ENCODE results near the gene IRX1.

DNA sequence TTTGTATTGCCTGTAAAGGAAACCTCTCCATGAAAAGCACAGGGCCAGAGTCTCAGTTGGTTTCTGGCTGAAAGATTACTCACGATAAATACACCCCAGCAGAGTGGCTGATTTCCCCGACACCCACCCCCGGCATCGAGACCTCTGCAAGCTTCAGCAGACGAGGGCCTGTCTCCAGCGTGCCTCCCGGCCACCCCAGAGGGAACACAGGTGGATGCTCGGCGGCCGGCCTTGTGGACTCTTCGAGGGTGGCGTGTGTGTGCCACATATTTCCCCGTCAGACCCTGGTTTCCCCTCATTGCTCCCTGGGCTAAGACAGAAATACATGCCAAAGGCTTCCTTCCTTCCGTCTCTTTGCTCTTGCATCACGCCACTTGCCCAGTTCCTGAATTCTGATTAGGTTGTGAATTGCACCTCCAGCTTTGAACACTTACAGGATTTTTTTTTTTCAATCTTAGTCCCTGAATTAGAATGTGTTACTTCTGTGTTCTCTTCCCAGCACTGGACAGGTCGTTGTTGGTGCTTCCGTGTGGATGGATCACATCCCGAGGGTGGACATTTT, 13.6 kb downstream of the IRX1 start:
- TF ChIP-seq EP300 (IDR thresholded peaks at IDR 0.05) = no peak
- no peak for TF ChIP-seq CTCF (IDR thresholded peaks at IDR 0.05)

Data from upper lobe of left lung (tissue), 4 donors.